DOHH2 (cell line): Measurements from ENCODE around the gene POM121C.
"Not testable (repeated sequence)": the region's sequence is repeated elsewhere in the genome, so short reads cannot be mapped to it uniquely, and the experiment has no call there.

ENCODE experiments used
- EZH2phosphoT487 ChIP-seq: fragments of 200-600 bp; sonication (generic); IDR thresholded peaks from 2 replicates; pipeline ENCODE4 v1.6.1; 2017; ENCODE audit warnings: borderline replicate concordance, mild to moderate bottlenecking, antibody characterized with exemption, low read length, moderate library complexity, mixed read lengths
- TF ChIP-seq, protein P1 (sequence below): fragments of 200-600 bp; sonication (generic); IDR thresholded peaks from one replicate; pipeline ENCODE4 v1.5.1; 2014; ENCODE audit warnings: antibody characterized with exemption, mild to moderate bottlenecking, low read depth, low read length; ENCODE audit not compliant: poor library complexity, severe bottlenecking

DNA sequence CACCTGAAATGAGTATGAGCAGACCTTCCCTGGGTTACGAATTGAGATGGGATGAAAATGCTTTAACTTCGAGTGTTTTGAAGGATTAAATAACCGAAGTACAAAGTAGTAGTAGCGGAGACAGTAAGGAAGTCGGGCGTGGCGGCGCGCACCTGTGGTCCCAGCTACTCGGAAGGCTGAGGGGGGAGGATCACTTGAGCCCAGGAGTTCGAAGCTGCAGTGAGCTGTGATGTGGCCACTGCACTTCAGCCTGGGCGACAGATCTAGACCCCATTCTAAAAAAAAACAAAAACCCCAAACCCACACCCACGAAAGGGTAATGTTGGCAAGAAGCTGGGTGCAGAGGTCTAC is 75.3 kb downstream of the POM121C start:
- TF ChIP-seq, protein P1, sequence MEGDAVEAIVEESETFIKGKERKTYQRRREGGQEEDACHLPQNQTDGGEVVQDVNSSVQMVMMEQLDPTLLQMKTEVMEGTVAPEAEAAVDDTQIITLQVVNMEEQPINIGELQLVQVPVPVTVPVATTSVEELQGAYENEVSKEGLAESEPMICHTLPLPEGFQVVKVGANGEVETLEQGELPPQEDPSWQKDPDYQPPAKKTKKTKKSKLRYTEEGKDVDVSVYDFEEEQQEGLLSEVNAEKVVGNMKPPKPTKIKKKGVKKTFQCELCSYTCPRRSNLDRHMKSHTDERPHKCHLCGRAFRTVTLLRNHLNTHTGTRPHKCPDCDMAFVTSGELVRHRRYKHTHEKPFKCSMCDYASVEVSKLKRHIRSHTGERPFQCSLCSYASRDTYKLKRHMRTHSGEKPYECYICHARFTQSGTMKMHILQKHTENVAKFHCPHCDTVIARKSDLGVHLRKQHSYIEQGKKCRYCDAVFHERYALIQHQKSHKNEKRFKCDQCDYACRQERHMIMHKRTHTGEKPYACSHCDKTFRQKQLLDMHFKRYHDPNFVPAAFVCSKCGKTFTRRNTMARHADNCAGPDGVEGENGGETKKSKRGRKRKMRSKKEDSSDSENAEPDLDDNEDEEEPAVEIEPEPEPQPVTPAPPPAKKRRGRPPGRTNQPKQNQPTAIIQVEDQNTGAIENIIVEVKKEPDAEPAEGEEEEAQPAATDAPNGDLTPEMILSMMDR, result not testable (repeated sequence)
- not testable (repeated sequence) for TF ChIP-seq EZH2phosphoT487
